Prostate gland (tissue), 2 donors: ENCODE results near the gene FIGN. TPM values are rescaled to one million over a fixed set of nuclear protein-coding genes. Genes with fewer than 3 reads are reported as not detected.

Experiments
- DNase-seq: peaks from one replicate; pipeline ENCODE4 v3.0.0-alpha.2; 2019; ENCODE audit warnings: low spot score
- H3K27ac ChIP-seq, 2 donors: fragments of 200-600 bp; sonication (generic); 2 replicates each; pipeline ENCODE4 v1.5.1; 2017 to 2019
- H3K27me3 ChIP-seq: fragments of 200-600 bp; sonication (generic); replicated peaks from 2 replicates; pipeline ENCODE4 v1.5.1; 2019; ENCODE audit not compliant: insufficient read depth
- H3K36me3 ChIP-seq, 2 donors: fragments of 200-600 bp; sonication (generic); 1 replicate in 1 of 2; 2 replicates in 1 of 2; pipeline versions ENCODE4 v1.5.1 to v1.8.1; 2017 to 2019
- H3K4me1 ChIP-seq: fragments of 200-600 bp; sonication (generic); replicated peaks from 2 replicates; pipeline ENCODE4 v1.5.1; 2019
- H3K4me3 ChIP-seq, 2 donors: fragments of 200-600 bp; sonication (generic); 2 replicates each; pipeline ENCODE4 v1.5.1; 2017 to 2019
- H3K9me3 ChIP-seq: fragments of 200-600 bp; sonication (generic); 2 replicates; pipeline ENCODE4 v1.5.1; 2017
- CTCF ChIP-seq, 4 experiments: fragments of 200-600 bp in 2 of 4; fragments of 450-650 bp in 2 of 4; sonication (generic) in 2 of 4; IDR thresholded peaks; 1 replicate in 3 of 4; 2 replicates in 1 of 4; pipeline ENCODE4 v1.5.1; 2016 to 2019; ENCODE audit warnings: antibody characterized with exemption in 4 of 4, mild to moderate bottlenecking in 2 of 4, moderate library complexity in 2 of 4
- POLR2A ChIP-seq: fragments of 450-650 bp; IDR thresholded peaks from one replicate; pipeline ENCODE4 v1.6.1; 2016; ENCODE audit warnings: antibody characterized with exemption, mild to moderate bottlenecking
- POLR2AphosphoS5 ChIP-seq: sonication (generic); formaldehyde crosslinking; IDR thresholded peaks from one replicate; pipeline ENCODE4 v1.6.1; 2017; ENCODE audit warnings: antibody characterized with exemption
- WGBS: methylation state at CpG from one replicate; pipeline ENCODE4 v1.1.5; 2018; 5-methylcytosine and 5-hydroxymethylcytosine counted together
- intact Hi-C: fragments of 100-400 bp; cut with DNase I; formaldehyde crosslinking; loops from one replicate; pipeline ENCODE4 v1.14.2; 2022
- total RNA-seq, 2 donors: library from RNA; depleted of rRNA; stranded (reverse); fragments of >200 nt; gene quantifications; one replicate each; pipeline ENCODE4 v1.1.0, GENCODE V29; 2016

FIGN gene
- total RNA-seq, 2 donors from 2014 or later = 3.6 to 4.3 TPM

GRCh38 chr2:163595028-163595427, 140.8 kb downstream of the FIGN start:
- H3K27me3 ChIP-seq = no peaks in the 10 kb centered on the region
- H3K4me1 ChIP-seq = no peaks in the 10 kb centered on the region
- no peak for DNase-seq
- H3K4me3 ChIP-seq = no peak overlapping the region
- H3K9me3 ChIP-seq = no peaks in the 10 kb centered on the region
- intact Hi-C loops = no loop called here
- WGBS = 32% methylated on average over 2 of the region's 2 CpGs
- TF ChIP-seq CTCF (IDR thresholded peaks at IDR 0.05) (no peak), POLR2A (no peak), POLR2AphosphoS5 (no peak)
- no peak overlapping the region for H3K27ac ChIP-seq
- no peaks in the 10 kb centered on the region for H3K36me3 ChIP-seq

- TF ChIP-seq POLR2A (no peak), CTCF (IDR thresholded peaks at IDR 0.05) (no peak), POLR2AphosphoS5 (no peak)
- WGBS = 89% methylated on average over 3 of the region's 3 CpGs
- no peak overlapping the region for H3K27ac ChIP-seq
- intact Hi-C loops = no loop called here
- no peaks in the 10 kb centered on the region for H3K4me1 ChIP-seq
- H3K4me3 ChIP-seq = no peak overlapping the region
- no peaks in the 10 kb centered on the region for H3K36me3 ChIP-seq
- DNase-seq = no peak
- H3K27me3 ChIP-seq = no peaks in the 10 kb centered on the region
- no peaks in the 10 kb centered on the region for H3K9me3 ChIP-seq
These were observed 141.3 kb downstream of the FIGN start for GRCh38 chr2:163594497-163594896.

GRCh38 chr2:163593982-163594381, 141.8 kb downstream of the FIGN start:
- Histone ChIP-seq H3K9me3 (no peaks in the 10 kb centered on the region), H3K27me3 (no peaks in the 10 kb centered on the region), H3K4me3 (no peak overlapping the region), H3K36me3 (no peaks in the 10 kb centered on the region), H3K27ac (no peak overlapping the region), H3K4me1 (no peaks in the 10 kb centered on the region)
- TF ChIP-seq POLR2AphosphoS5 (no peak), POLR2A (no peak), CTCF (IDR thresholded peaks at IDR 0.05) (no peak)
- intact Hi-C loops = no loop called here
- DNase-seq = no peak
- WGBS = 83% methylated on average over 6 of the region's 6 CpGs

GRCh38 chr2:163592954-163593622, 142.7 kb downstream of the FIGN start:
- Histone ChIP-seq H3K36me3 (no peaks in the 10 kb centered on the region), H3K27me3 (no peaks in the 10 kb centered on the region), H3K9me3 (no peaks in the 10 kb centered on the region), H3K4me3 (no peak overlapping the region), H3K27ac (no peak overlapping the region), H3K4me1 (no peaks in the 10 kb centered on the region)
- intact Hi-C loops = no loop called here
- 83% methylated on average over 6 of the region's 6 CpGs for WGBS
- no peak for TF ChIP-seq CTCF (IDR thresholded peaks at IDR 0.05)
- TF ChIP-seq POLR2AphosphoS5 = no peak
- TF ChIP-seq POLR2A = no peak
- DNase-seq = no peak

- Histone ChIP-seq H3K27me3 (no peaks in the 10 kb centered on the region), H3K27ac (no peak overlapping the region), H3K4me1 (no peaks in the 10 kb centered on the region), H3K4me3 (no peak overlapping the region), H3K9me3 (no peaks in the 10 kb centered on the region), H3K36me3 (no peaks in the 10 kb centered on the region)
- WGBS = 55% methylated on average over 3 of the region's 3 CpGs
- intact Hi-C loops = no loop called here
- TF ChIP-seq CTCF (IDR thresholded peaks at IDR 0.05) = no peak
- TF ChIP-seq POLR2AphosphoS5 = no peak
- TF ChIP-seq POLR2A = no peak
- DNase-seq = no peak
These were observed 144.3 kb downstream of the FIGN start for GRCh38 chr2:163591461-163591860.
